Stromal cell of bone marrow (primary cell): Measurements from ENCODE around the gene PRPF39.
"Not testable (repeated sequence)": the region's sequence is repeated elsewhere in the genome, so short reads cannot be mapped to it uniquely, and the experiment has no call there.

ENCODE experiments used
- DNase-seq: peaks from one replicate; pipeline ENCODE4 v3.0.0-alpha.2; 2012; ENCODE audit warnings: low read depth

Gene PRPF39

GRCh38 chr14:45140661-45141187 is 56.8 kb downstream of the PRPF39 start:
- DNase-seq: no peak

- DNase-seq: not testable (repeated sequence)
Measured at GRCh38 chr14:45142083-45142482, 58.2 kb downstream of the PRPF39 start.

- DNase-seq: no peak
Measured at GRCh38 chr14:45144658-45145057, 60.7 kb downstream of the PRPF39 start.

GRCh38 chr14:45145214-45145613 is 61.3 kb downstream of the PRPF39 start:
- DNase-seq: no peak

GRCh38 chr14:45149602-45150001 is 65.7 kb downstream of the PRPF39 start:
- no peak for DNase-seq

- DNase-seq: no peak
Measured at GRCh38 chr14:45150386-45150890, 66.5 kb downstream of the PRPF39 start.

GRCh38 chr14:45156067-45156466 is 72.2 kb downstream of the PRPF39 start:
- no peak for DNase-seq
